K562 (cell line): ENCODE results near the gene CXCL5. TPM values are rescaled to one million over a fixed set of nuclear protein-coding genes. Genes with fewer than 3 reads are reported as not detected.

Experiments used
- BRD4 ChIP-seq: fragments of 200-600 bp; sonication (generic); IDR thresholded peaks from 2 replicates; pipeline ENCODE4 v1.6.1; 2017; ENCODE audit warnings: inconsistent platforms
- BRD9 ChIP-seq: fragments of 450-650 bp; IDR thresholded peaks from 2 replicates; pipeline ENCODE4 v1.6.1; 2018; ENCODE audit warnings: low read depth; ENCODE audit not compliant: partially characterized antibody
- ERF ChIP-seq: fragments of 450-650 bp; formaldehyde crosslinking; IDR thresholded peaks from 2 replicates; pipeline ENCODE4 v1.4.0; 2020; ENCODE audit warnings: mild to moderate bottlenecking, mixed read lengths
- IRF2 ChIP-seq: sonication (generic); formaldehyde crosslinking; IDR thresholded peaks from 2 replicates; pipeline ENCODE4 v1.8.1; 2022; ENCODE audit warnings: mild to moderate bottlenecking, missing genetic modification reagents
- MED1 ChIP-seq: sonication (generic); formaldehyde crosslinking; IDR thresholded peaks from 2 replicates; pipeline ENCODE4 v1.8.1; 2023; ENCODE audit warnings: missing genetic modification reagents, borderline replicate concordance
- PHB ChIP-seq: fragments of 250-450 bp; sonication (Bioruptor Pico); IDR thresholded peaks from 2 replicates; pipeline ENCODE4 v1.5.0; 2021
- RBFOX2 ChIP-seq: fragments of 200-400 bp; formaldehyde crosslinking; IDR thresholded peaks from 2 replicates; pipeline ENCODE4 v1.6.1; 2017; ENCODE audit warnings: low read depth, mild to moderate bottlenecking, low read length, moderate library complexity
- SMARCC2 ChIP-seq: fragments of 450-650 bp; IDR thresholded peaks from 2 replicates; pipeline ENCODE4 v1.6.1; 2017; ENCODE audit warnings: antibody characterized with exemption, moderate library complexity, mild to moderate bottlenecking, low read depth
- SRF ChIP-seq, 2 experiments: fragments of 250-450, 450-650 bp in 1 of 2; sonication (Bioruptor Pico) in 1 of 2; sonication (generic) in 1 of 2; formaldehyde crosslinking; IDR thresholded peaks; 2 replicates each; pipeline versions ENCODE4 v1.5.0 to v1.5.1; 2020 to 2022; ENCODE audit warnings: mild to moderate bottlenecking in 1 of 2, missing genetic modification reagents in 1 of 2
- TCF7 ChIP-seq: sonication (generic); IDR thresholded peaks from 2 replicates; pipeline ENCODE4 v1.6.1; 2016; ENCODE audit warnings: antibody characterized with exemption, borderline replicate concordance
- ZC3H11A ChIP-seq: IDR thresholded peaks from 2 replicates; pipeline ENCODE4 v1.6.1; 2012; ENCODE audit warnings: low read depth, low read length, improper control_type of control experiment
- ZNF217 ChIP-seq: sonication (generic); formaldehyde crosslinking; IDR thresholded peaks from 2 replicates; pipeline ENCODE4 v1.8.0; 2022; ENCODE audit warnings: mild to moderate bottlenecking, missing genetic modification reagents
- ZNF23 ChIP-seq: fragments of 250-450 bp; sonication (Bioruptor Pico); IDR thresholded peaks from 2 replicates; pipeline ENCODE4 v1.4.0; 2020; ENCODE audit warnings: mild to moderate bottlenecking
- ZNF695 ChIP-seq: fragments of 450-650 bp; formaldehyde crosslinking; IDR thresholded peaks from 2 replicates; pipeline ENCODE4 v1.4.0; 2020; ENCODE audit warnings: mild to moderate bottlenecking, moderate library complexity
- ZNF79 ChIP-seq: fragments of 250-450 bp; sonication (Bioruptor Pico); IDR thresholded peaks from 2 replicates; pipeline ENCODE4 v1.4.0; 2020; ENCODE audit warnings: low read depth, mild to moderate bottlenecking, moderate library complexity
- polyA plus RNA-seq, 8 experiments: library from polyadenylated mRNA; depleted of rRNA in 4 of 8; stranded (reverse) in 5 of 8; unstranded in 3 of 8; fragments of >200 nt; fragmentation: Nextera tagmentation in 2 of 8; fragmentation: Illumina TruSeq in 1 of 8; extraction: Ambion mirVana in 2 of 8; extraction: Trizol in 1 of 8; gene quantifications; 2 replicates each; pipeline versions ENCODE4 v1.2.1 to v1.2.3, GENCODE V29; 2011 to 2014; ENCODE audit warnings: inconsistent platforms in 1 of 8, missing spikeins in 1 of 8
- total RNA-seq, 7 experiments: library from RNA; depleted of rRNA in 6 of 7; stranded (reverse); fragments of >200 nt in 6 of 7; fragmentation: Illumina TruSeq in 2 of 7; extraction: Trizol in 2 of 7; gene quantifications; 2 replicates each; pipeline versions ENCODE4 v1.2.1 to v1.2.3, GENCODE V29; 2011 to 2021; ENCODE audit warnings: low replicate concordance in 1 of 7
- TF ChIP-seq, protein P1 (sequence below), 2 experiments: fragments of 450-650 bp; IDR thresholded peaks; 2 replicates each; pipeline ENCODE4 v1.6.1; 2018; ENCODE audit warnings: mild to moderate bottlenecking in 2 of 2, low read depth in 1 of 2; ENCODE audit not compliant: partially characterized antibody in 2 of 2
- TF ChIP-seq, protein P2 (sequence below): fragments of 250-450 bp; sonication (Bioruptor Pico); IDR thresholded peaks from 2 replicates; pipeline ENCODE4 v1.5.0; 2021; ENCODE audit warnings: mild to moderate bottlenecking, moderate library complexity
- TF ChIP-seq, protein P3 (sequence below): sonication (generic); formaldehyde crosslinking; IDR thresholded peaks from 2 replicates; pipeline ENCODE4 v1.8.0; 2022; ENCODE audit warnings: mild to moderate bottlenecking, missing genetic modification reagents, borderline replicate concordance

Gene CXCL5
- total and polyA plus RNA-seq, 9 of the 15 experiments (the other 6 are each of a cell fraction or from before 2014, with no cell fraction given) = not detected

DNA sequence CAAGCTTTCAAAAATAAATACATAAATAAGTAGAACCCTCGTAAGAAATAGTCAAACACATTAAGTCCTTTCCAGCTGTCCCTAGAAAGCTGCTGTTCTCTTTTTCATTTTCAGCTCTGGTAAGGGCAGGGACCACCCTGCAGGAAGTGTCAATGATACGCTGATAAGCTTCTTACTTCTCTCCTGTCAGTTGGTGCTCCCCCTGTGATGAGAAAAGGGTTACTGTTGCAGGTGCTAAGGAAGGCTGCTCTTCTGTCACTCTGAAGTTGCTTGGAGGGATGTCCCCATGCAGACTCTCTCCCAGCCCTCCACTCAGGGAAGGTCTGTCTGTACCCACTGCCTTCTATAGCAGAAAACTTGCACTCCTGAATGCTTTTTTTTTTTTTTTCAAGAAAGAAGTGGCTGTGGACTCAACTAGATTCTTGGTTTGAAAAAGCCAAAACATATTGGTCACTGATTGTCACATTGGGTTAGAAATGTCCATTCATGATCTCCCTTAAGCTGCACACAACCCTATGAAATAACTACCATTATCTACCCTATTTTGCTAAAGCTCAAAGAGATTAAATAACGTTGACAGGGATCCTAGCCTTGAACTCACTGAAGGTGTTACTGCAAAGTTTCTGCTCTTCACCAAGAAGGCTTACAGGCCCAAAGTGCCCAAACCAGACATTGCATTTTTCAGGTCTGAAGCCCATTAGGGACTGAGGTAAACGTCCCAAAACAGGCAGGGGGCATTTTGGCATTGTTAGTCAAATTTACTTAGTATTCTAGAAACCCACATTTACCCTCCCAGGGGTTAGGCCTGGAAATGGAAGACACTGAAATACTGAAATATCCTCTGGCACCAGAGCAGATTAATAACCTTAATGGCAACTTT lies 38.8 kb upstream of the CXCL5 start (continued):
- TF ChIP-seq, protein P1, sequence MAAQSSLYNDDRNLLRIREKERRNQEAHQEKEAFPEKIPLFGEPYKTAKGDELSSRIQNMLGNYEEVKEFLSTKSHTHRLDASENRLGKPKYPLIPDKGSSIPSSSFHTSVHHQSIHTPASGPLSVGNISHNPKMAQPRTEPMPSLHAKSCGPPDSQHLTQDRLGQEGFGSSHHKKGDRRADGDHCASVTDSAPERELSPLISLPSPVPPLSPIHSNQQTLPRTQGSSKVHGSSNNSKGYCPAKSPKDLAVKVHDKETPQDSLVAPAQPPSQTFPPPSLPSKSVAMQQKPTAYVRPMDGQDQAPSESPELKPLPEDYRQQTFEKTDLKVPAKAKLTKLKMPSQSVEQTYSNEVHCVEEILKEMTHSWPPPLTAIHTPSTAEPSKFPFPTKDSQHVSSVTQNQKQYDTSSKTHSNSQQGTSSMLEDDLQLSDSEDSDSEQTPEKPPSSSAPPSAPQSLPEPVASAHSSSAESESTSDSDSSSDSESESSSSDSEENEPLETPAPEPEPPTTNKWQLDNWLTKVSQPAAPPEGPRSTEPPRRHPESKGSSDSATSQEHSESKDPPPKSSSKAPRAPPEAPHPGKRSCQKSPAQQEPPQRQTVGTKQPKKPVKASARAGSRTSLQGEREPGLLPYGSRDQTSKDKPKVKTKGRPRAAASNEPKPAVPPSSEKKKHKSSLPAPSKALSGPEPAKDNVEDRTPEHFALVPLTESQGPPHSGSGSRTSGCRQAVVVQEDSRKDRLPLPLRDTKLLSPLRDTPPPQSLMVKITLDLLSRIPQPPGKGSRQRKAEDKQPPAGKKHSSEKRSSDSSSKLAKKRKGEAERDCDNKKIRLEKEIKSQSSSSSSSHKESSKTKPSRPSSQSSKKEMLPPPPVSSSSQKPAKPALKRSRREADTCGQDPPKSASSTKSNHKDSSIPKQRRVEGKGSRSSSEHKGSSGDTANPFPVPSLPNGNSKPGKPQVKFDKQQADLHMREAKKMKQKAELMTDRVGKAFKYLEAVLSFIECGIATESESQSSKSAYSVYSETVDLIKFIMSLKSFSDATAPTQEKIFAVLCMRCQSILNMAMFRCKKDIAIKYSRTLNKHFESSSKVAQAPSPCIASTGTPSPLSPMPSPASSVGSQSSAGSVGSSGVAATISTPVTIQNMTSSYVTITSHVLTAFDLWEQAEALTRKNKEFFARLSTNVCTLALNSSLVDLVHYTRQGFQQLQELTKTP (IDR thresholded peaks at IDR 0.05; ENCODE audit: low read depth in 1 of 2, partially characterized antibody in 2 of 2) = peak in 1 of 2 experiments; percentile 15
- TF ChIP-seq IRF2 (CRISPR knock-in tag) (no peak), ZNF217 (CRISPR knock-in tag) (no peak), BRD4 (0 out of 2 replicates have a peak, but pooled peaks have one; percentile 15), RBFOX2 (0 out of 2 replicates have a peak, but pooled peaks have one; percentile 39), ERF (CRISPR knock-in tag) (no peak), SMARCC2 (no peak), ZC3H11A (no peak), BRD9 (no peak), TCF7 (no peak), ZNF79 (CRISPR knock-in tag) (no peak), ZNF23 (CRISPR knock-in tag) (no peak), PHB (CRISPR knock-in tag) (no peak), MED1 (no peak), ZNF695 (CRISPR knock-in tag) (no peak), SRF (CRISPR knock-in tag; IDR thresholded peaks at IDR 0.05) (peak in 1 of 2 experiments; percentile 40; a peak in 1 of 4 replicates)
- TF ChIP-seq, protein P2, sequence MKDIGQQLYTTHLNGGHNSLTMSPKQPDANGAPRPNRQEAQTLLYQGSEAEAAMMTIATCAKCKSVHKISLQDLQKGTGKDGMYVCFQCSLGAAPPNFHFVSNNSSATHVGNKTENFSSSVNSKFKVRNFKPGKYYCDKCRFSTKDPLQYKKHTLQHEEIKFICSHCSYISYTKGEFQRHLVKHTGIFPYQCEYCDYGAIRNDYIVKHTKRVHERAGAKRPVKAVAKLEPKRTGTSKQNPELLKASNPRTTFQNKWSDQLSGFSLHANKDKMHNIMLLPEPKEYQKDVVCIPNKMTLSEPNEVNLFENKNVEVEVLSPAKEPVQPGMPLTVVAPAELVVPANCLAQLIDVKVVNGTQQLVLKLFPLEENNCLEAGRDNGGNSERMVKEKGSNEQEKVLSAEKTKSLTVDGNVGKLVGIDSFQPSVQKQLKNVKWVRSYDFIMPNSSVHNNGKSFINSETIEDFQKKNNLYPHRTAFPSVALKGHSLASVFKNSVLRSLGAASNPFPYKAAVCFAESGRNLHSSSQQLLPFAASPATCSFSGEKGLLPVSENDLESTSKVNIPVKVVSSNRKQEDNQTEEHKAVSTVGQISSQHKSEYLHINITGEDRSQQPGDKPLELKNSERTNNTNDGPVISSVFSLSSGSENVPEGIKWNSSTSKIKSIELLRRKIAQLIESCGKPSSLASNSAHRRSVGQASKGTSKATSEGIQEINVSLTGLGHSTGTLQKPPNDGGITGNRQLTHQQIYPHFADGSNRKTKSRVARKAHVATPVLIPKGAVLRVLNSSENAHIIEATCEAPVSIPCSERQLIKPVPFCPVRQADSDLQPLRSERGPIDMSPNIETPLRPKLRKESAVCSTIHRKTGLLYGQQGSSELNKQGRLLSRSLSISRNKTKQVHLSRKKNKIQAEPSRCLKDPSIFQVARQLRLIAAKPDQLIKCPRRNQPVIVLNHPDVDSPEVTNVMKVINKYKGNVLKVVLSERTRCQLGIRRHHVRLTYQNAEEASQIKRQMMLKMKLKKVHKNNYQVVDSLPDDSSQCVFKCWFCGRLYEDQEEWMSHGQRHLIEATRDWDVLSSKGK (CRISPR knock-in tag) = no peak
- TF ChIP-seq, protein P3, sequence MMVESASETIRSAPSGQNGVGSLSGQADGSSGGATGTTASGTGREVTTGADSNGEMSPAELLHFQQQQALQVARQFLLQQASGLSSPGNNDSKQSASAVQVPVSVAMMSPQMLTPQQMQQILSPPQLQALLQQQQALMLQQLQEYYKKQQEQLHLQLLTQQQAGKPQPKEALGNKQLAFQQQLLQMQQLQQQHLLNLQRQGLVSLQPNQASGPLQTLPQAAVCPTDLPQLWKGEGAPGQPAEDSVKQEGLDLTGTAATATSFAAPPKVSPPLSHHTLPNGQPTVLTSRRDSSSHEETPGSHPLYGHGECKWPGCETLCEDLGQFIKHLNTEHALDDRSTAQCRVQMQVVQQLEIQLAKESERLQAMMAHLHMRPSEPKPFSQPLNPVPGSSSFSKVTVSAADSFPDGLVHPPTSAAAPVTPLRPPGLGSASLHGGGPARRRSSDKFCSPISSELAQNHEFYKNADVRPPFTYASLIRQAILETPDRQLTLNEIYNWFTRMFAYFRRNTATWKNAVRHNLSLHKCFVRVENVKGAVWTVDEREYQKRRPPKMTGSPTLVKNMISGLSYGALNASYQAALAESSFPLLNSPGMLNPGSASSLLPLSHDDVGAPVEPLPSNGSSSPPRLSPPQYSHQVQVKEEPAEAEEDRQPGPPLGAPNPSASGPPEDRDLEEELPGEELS = no peak
